ENCODE results near the gene SLIT1. TPM values are rescaled to one million over a fixed set of nuclear protein-coding genes. Genes with fewer than 3 reads are reported as not detected.

The SLIT1 gene
- total and polyA plus RNA-seq, 2 donors = 0.19 to 0.58 TPM

- H3K36me3 ChIP-seq (ENCODE audit: insufficient read depth) = no peaks in the 10 kb centered on the region
- H3K4me1 ChIP-seq (ENCODE audit: insufficient read depth) = no peaks in the 10 kb centered on the region
- no peak for DNase-seq (ENCODE audit: extremely low spot score)
- H3K27ac ChIP-seq (ENCODE audit: low read depth) = no peak overlapping the region
- H3K4me3 ChIP-seq (ENCODE audit: low read depth, low read length) = no peak overlapping the region
- WGBS = 86% methylated on average over 14 of the region's 14 CpGs
Measured at GRCh38 chr10:97059006-97059871, 126.5 kb downstream of the SLIT1 start.

GRCh38 chr10:97058521-97058920 is 127.2 kb downstream of the SLIT1 start:
- no peak for DNase-seq (ENCODE audit: extremely low spot score)
- whole genome bisulfite sequencing = 41% methylated on average over 4 of the region's 4 CpGs
- H3K4me3 ChIP-seq (ENCODE audit: low read depth, low read length) = no peak overlapping the region

GRCh38 chr10:97057491-97058235 is 128.1 kb downstream of the SLIT1 start:
- Histone ChIP-seq H3K4me1 (ENCODE audit: insufficient read depth) (no peaks in the 10 kb centered on the region), H3K4me3 (ENCODE audit: low read depth, low read length) (no peak overlapping the region), H3K36me3 (ENCODE audit: insufficient read depth) (no peaks in the 10 kb centered on the region), H3K27ac (ENCODE audit: low read depth) (no peak overlapping the region)
- 73% methylated on average over 9 of the region's 9 CpGs for WGBS
- DNase-seq (ENCODE audit: extremely low spot score) = no peak

More at GRCh38 chr10:97058521-97058920, 127.2 kb downstream of the SLIT1 start:
- Histone ChIP-seq H3K4me1 (ENCODE audit: insufficient read depth) (no peaks in the 10 kb centered on the region), H3K36me3 (ENCODE audit: insufficient read depth) (no peaks in the 10 kb centered on the region), H3K27ac (ENCODE audit: low read depth) (no peak overlapping the region)

- no peak for DNase-seq (ENCODE audit: extremely low spot score)
- Histone ChIP-seq H3K4me3 (ENCODE audit: low read depth, low read length) (no peak overlapping the region), H3K4me1 (ENCODE audit: insufficient read depth) (no peaks in the 10 kb centered on the region), H3K36me3 (ENCODE audit: insufficient read depth) (no peaks in the 10 kb centered on the region), H3K27ac (ENCODE audit: low read depth) (no peak overlapping the region)
- WGBS = 91% methylated on average over 12 of the region's 12 CpGs
Measured at GRCh38 chr10:97056003-97056630, 129.6 kb downstream of the SLIT1 start.

- 83% methylated on average over 2 of the region's 2 CpGs for WGBS
- H3K4me1 ChIP-seq (ENCODE audit: insufficient read depth) = no peaks in the 10 kb centered on the region
- no peak for DNase-seq (ENCODE audit: extremely low spot score)
Measured at GRCh38 chr10:97053276-97053675, 132.5 kb downstream of the SLIT1 start.

GRCh38 chr10:97050956-97051496 is 134.7 kb downstream of the SLIT1 start:
- WGBS = 63% methylated on average over 4 of the region's 4 CpGs
- Histone ChIP-seq H3K36me3 (ENCODE audit: insufficient read depth) (no peaks in the 10 kb centered on the region), H3K4me1 (ENCODE audit: insufficient read depth) (no peaks in the 10 kb centered on the region), H3K4me3 (ENCODE audit: low read depth, low read length) (no peak overlapping the region), H3K27ac (ENCODE audit: low read depth) (no peak overlapping the region)
- DNase-seq (ENCODE audit: extremely low spot score) = no peak

More at GRCh38 chr10:97053276-97053675, 132.5 kb downstream of the SLIT1 start:
- Histone ChIP-seq H3K4me3 (ENCODE audit: low read depth, low read length) (no peak overlapping the region), H3K27ac (ENCODE audit: low read depth) (no peak overlapping the region), H3K36me3 (ENCODE audit: insufficient read depth) (no peaks in the 10 kb centered on the region)

GRCh38 chr10:97050205-97050745 is 135.5 kb downstream of the SLIT1 start:
- WGBS = 87% methylated on average over 3 of the region's 3 CpGs
- Histone ChIP-seq H3K4me3 (ENCODE audit: low read depth, low read length) (no peak overlapping the region), H3K36me3 (ENCODE audit: insufficient read depth) (no peaks in the 10 kb centered on the region), H3K27ac (ENCODE audit: low read depth) (no peak overlapping the region), H3K4me1 (ENCODE audit: insufficient read depth) (no peaks in the 10 kb centered on the region)
- DNase-seq (ENCODE audit: extremely low spot score) = no peak

- WGBS = 85% methylated on average over 7 of the region's 7 CpGs
- Histone ChIP-seq H3K4me1 (ENCODE audit: insufficient read depth) (no peaks in the 10 kb centered on the region), H3K4me3 (ENCODE audit: low read depth, low read length) (no peak overlapping the region), H3K36me3 (ENCODE audit: insufficient read depth) (no peaks in the 10 kb centered on the region), H3K27ac (ENCODE audit: low read depth) (no peak overlapping the region)
- no peak for DNase-seq (ENCODE audit: extremely low spot score)
Measured at GRCh38 chr10:97049670-97050069, 136.1 kb downstream of the SLIT1 start.

- WGBS = 93% methylated on average over 23 of the region's 23 CpGs
Measured at GRCh38 chr10:97048649-97049427, 136.9 kb downstream of the SLIT1 start.

GRCh38 chr10:97047788-97048187 is 138.0 kb downstream of the SLIT1 start:
- no peaks in the 10 kb centered on the region for H3K36me3 ChIP-seq (ENCODE audit: insufficient read depth)
- no peak for DNase-seq (ENCODE audit: extremely low spot score)
- no peak overlapping the region for H3K4me3 ChIP-seq (ENCODE audit: low read depth, low read length)
- no peaks in the 10 kb centered on the region for H3K4me1 ChIP-seq (ENCODE audit: insufficient read depth)
- 88% methylated on average over 9 of the region's 9 CpGs for WGBS
- no peak overlapping the region for H3K27ac ChIP-seq (ENCODE audit: low read depth)

More at GRCh38 chr10:97048649-97049427, 136.9 kb downstream of the SLIT1 start:
- no peak overlapping the region for H3K4me3 ChIP-seq (ENCODE audit: low read depth, low read length)
- no peak overlapping the region for H3K27ac ChIP-seq (ENCODE audit: low read depth)
- no peaks in the 10 kb centered on the region for H3K36me3 ChIP-seq (ENCODE audit: insufficient read depth)
- DNase-seq (ENCODE audit: extremely low spot score) = no peak
- H3K4me1 ChIP-seq (ENCODE audit: insufficient read depth) = no peaks in the 10 kb centered on the region

GRCh38 chr10:97047083-97047736 is 138.5 kb downstream of the SLIT1 start:
- H3K4me1 ChIP-seq (ENCODE audit: insufficient read depth) = no peaks in the 10 kb centered on the region
- no peak for DNase-seq (ENCODE audit: extremely low spot score)
- no peak overlapping the region for H3K4me3 ChIP-seq (ENCODE audit: low read depth, low read length)
- H3K36me3 ChIP-seq (ENCODE audit: insufficient read depth) = no peaks in the 10 kb centered on the region
- no peak overlapping the region for H3K27ac ChIP-seq (ENCODE audit: low read depth)
- WGBS = 81% methylated on average over 5 of the region's 5 CpGs

- H3K4me3 ChIP-seq (ENCODE audit: low read depth, low read length) = no peak overlapping the region
- WGBS = 53% methylated on average over 11 of the region's 11 CpGs
- H3K27ac ChIP-seq (ENCODE audit: low read depth) = no peak overlapping the region
- H3K36me3 ChIP-seq (ENCODE audit: insufficient read depth) = no peaks in the 10 kb centered on the region
- no peak for DNase-seq (ENCODE audit: extremely low spot score)
- H3K4me1 ChIP-seq (ENCODE audit: insufficient read depth) = no peaks in the 10 kb centered on the region
Measured at GRCh38 chr10:97046456-97047082, 139.2 kb downstream of the SLIT1 start.

Data from urinary bladder (tissue), 4 donors.